Mucosa of descending colon (tissue), 3 donors: ENCODE measurements around the gene KHSRP. TPM values are rescaled to one million over a fixed set of nuclear protein-coding genes. Genes with fewer than 3 reads are reported as not detected.
"Not testable (repeated sequence)": the region's sequence is repeated elsewhere in the genome, so short reads cannot be mapped to it uniquely, and the experiment has no call there.

Experiments
- ATAC-seq: fragments of 200-7000 bp; cut with Tn5 transposase; one replicate; pipeline ENCODE4 v1.9.1; 2020; ENCODE audit warnings: mild to moderate bottlenecking, moderate library complexity
- DNase-seq, 3 donors: peaks; one replicate each; pipeline ENCODE4 v3.0.0-alpha.2; 2020
- H3K36me3 ChIP-seq: fragments of 200-600 bp; one replicate; pipeline ENCODE4 v1.8.0; 2021; ENCODE audit warnings: low read depth, mild to moderate bottlenecking
- H3K4me1 ChIP-seq: fragments of 200-600 bp; one replicate; pipeline ENCODE4 v1.8.0; 2021; ENCODE audit warnings: low read depth, mild to moderate bottlenecking
- H3K4me3 ChIP-seq: fragments of 200-600 bp; one replicate; pipeline ENCODE4 v1.8.0; 2021; ENCODE audit warnings: mild to moderate bottlenecking
- H3K9me3 ChIP-seq: fragments of 200-600 bp; one replicate; pipeline ENCODE4 v1.8.0; 2021; ENCODE audit warnings: mild to moderate bottlenecking
- CTCF ChIP-seq: fragments of 200-600 bp; IDR thresholded peaks from one replicate; pipeline ENCODE4 v1.8.0; 2022; ENCODE audit warnings: antibody characterized with exemption, mild to moderate bottlenecking
- intact Hi-C, 2 donors: fragments of 100-400 bp; cut with DNase I in 1 of 2; cut with micrococcal nuclease in 1 of 2; formaldehyde crosslinking; loops; one replicate each; pipeline versions ENCODE4 v1.11.0 to v1.11.1; 2022; cut with DNase I, micrococcal nuclease
- total RNA-seq, 3 donors: library from RNA; stranded (reverse); fragmentation: NEBNext Ultra II Directional in 2 of 3; extraction: Animal tissue kit (Norgen Biotek cat#: 25700) in 2 of 3; gene quantifications; one replicate each; pipeline versions ENCODE4 v1.2.1 to v1.2.4, GENCODE V29; 2021 to 2023
- donor health status: DM: no; HTN: no; CAD: no; lungs with moderate emphysema.
- donor health status: DM: no; HTN: no; CAD: no.
- donor health status: DM: no; HTN: yes; CAD: no.

The KHSRP gene
- total RNA-seq, 3 donors from 2014 or later: 187 to 241 (median 236) TPM

DNA sequence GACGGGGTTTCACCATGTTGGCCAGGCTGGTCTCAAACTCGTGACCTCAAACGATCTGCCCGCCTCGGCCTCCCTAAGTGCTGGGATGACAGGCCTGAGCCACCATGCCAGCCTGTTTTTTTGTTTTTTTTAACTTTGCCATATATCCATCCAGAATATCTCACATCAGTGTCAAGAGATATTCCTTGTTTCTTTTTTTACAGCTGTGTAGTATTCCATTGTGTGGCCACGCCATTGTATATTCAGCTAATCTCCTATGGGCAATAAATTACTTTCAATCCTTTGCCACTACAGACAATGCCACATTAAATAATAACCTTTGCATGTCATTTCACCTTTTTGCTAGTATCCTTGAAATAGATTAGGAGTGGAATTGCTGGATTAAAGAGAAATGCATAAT lies 15.3 kb downstream of the KHSRP start:
- DNase-seq: no peak
- intact Hi-C loops: no loop called here
- Histone ChIP-seq H3K4me1 (no peaks in the 10 kb centered on the region), H3K4me3 (no peak overlapping the region), H3K9me3 (no peaks in the 10 kb centered on the region), H3K36me3 (no peaks in the 10 kb centered on the region)
- no peak for TF ChIP-seq CTCF
- no peak for ATAC-seq

DNA sequence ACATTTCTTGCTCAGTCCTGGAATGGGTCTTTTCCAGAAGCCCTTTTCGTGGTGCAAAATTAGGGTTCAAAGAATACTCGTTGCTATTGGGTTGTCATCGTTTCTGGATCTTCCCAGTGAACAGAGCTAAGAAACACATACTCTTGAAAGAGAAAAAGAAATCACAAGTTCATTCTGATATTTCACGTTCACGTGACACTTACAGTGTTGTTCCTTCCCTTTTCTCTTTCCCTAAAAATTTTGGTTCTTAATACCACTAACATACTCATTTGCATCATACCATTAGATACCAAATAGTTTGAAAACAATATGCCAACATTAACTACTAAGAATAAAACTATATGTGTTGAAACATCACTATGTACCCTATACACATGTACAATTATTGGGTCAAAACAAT lies 18.2 kb downstream of the KHSRP start:
- TF ChIP-seq CTCF: no peak
- Histone ChIP-seq H3K4me1 (peaks cover 21% of the 10 kb centered on the region), H3K36me3 (no peaks in the 10 kb centered on the region), H3K9me3 (no peaks in the 10 kb centered on the region), H3K4me3 (no peak overlapping the region)
- intact Hi-C loops: no loop called here
- DNase-seq (no peak), ATAC-seq (no peak)

- Histone ChIP-seq H3K4me3 (no peak overlapping the region), H3K9me3 (no peaks in the 10 kb centered on the region), H3K36me3 (no peaks in the 10 kb centered on the region), H3K4me1 (peaks cover 21% of the 10 kb centered on the region)
- intact Hi-C loops: no loop called here
- no peak for TF ChIP-seq CTCF
- ATAC-seq (peak; percentile 93), DNase-seq (peak; percentile 77 to 86 (median 81))
These were observed 21.6 kb downstream of the KHSRP start for GRCh38 chr19:6402837-6403608.

DNA sequence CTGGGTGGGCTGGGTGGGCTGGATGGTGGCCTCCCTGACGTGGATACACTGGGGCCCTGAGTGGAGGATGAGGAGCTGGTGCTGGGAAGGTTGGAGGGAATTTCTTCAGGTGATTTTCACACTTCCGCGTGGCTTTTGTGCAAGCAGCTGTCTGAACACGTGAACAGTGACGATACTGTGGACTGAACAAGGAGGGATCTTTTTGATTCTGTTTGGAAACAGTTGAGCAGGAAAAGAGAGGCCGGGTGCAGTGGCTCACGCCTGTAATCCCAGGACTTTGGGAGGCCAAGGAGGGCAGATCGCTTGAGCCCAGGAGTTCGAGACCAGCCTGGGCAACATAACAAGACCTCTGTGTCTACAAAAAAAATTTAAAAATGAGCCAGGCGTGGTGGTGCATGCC lies 22.6 kb downstream of the KHSRP start:
- intact Hi-C loops: no loop called here

GRCh38 chr19:6400062-6400944 lies 24.3 kb downstream of the KHSRP start:
- DNase-seq: not testable (repeated sequence)

More for the DNA sequence above, 22.6 kb downstream of the KHSRP start:
- Histone ChIP-seq H3K9me3 (no peaks in the 10 kb centered on the region), H3K4me1 (peaks cover 21% of the 10 kb centered on the region), H3K36me3 (no peaks in the 10 kb centered on the region), H3K4me3 (no peak overlapping the region)
- ATAC-seq (peak; percentile 63), DNase-seq (peak in 2 of 3 donors; percentile 33 to 57)
- TF ChIP-seq CTCF: no peak

DNA sequence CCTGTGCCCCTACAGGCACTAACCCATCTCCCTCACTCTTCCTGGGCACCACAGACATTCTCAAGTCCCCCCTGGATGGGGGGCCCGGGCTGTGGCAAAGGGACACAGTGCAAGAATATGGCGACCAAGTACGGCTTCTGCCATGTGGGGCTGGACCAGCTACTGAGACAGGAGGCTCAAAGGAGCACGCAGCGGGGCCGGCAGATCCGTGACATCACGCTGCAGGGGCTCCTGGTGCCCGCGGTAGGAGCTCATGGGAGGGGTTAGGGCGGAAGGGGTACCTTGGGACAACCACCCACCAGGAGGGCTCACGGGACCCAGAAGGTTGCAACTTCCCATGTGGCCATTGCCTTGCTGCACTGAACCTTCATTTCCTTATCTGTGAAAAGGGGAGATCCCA lies 28.3 kb downstream of the KHSRP start:
- no peak for TF ChIP-seq CTCF
- intact Hi-C loops: no loop called here
- ATAC-seq (no peak), DNase-seq (no peak)
- Histone ChIP-seq H3K36me3 (peaks cover 3% of the 10 kb centered on the region), H3K4me1 (peaks cover 10% of the 10 kb centered on the region), H3K4me3 (no peak overlapping the region), H3K9me3 (no peaks in the 10 kb centered on the region)

More at GRCh38 chr19:6400062-6400944, 24.3 kb downstream of the KHSRP start:
- H3K4me3 ChIP-seq, ATAC-seq, H3K36me3 ChIP-seq, intact Hi-C loops, H3K9me3 ChIP-seq: not testable (repeated sequence)
- peaks cover 21% of the 10 kb centered on the region for H3K4me1 ChIP-seq
